Fibroblast of mammary gland (primary cell): ENCODE data around the gene PRDM11.
A peak's percentile ranks its signal among the peaks of the same experiment; 100 is the strongest.
"Not testable (repeated sequence)": the region's sequence is repeated elsewhere in the genome, so short reads cannot be mapped to it uniquely, and the experiment has no call there.

Experiments used
- DNase-seq: peaks from one replicate; pipeline ENCODE4 v3.0.0-alpha.2; 2010; ENCODE audit warnings: low read depth
- H3K4me3 ChIP-seq: 2 replicates; pipeline ENCODE4 v1.5.1; 2011; ENCODE audit warnings: low read depth, mild to moderate bottlenecking, low read length, moderate library complexity; ENCODE audit not compliant: control insufficient read depth
- TF ChIP-seq, protein P1 (sequence below): conservative IDR thresholded peaks from 2 replicates; pipeline ENCODE4 v1.5.1; 2011; ENCODE audit warnings: low read depth, low read length, inconsistent platforms; ENCODE audit not compliant: control insufficient read depth, insufficient read depth

PRDM11 gene

GRCh38 chr11:45108070-45109064 lies 38.1 kb upstream of the PRDM11 start:
- no peak for DNase-seq
- no peak overlapping the region for H3K4me3 ChIP-seq
- TF ChIP-seq, protein P1, sequence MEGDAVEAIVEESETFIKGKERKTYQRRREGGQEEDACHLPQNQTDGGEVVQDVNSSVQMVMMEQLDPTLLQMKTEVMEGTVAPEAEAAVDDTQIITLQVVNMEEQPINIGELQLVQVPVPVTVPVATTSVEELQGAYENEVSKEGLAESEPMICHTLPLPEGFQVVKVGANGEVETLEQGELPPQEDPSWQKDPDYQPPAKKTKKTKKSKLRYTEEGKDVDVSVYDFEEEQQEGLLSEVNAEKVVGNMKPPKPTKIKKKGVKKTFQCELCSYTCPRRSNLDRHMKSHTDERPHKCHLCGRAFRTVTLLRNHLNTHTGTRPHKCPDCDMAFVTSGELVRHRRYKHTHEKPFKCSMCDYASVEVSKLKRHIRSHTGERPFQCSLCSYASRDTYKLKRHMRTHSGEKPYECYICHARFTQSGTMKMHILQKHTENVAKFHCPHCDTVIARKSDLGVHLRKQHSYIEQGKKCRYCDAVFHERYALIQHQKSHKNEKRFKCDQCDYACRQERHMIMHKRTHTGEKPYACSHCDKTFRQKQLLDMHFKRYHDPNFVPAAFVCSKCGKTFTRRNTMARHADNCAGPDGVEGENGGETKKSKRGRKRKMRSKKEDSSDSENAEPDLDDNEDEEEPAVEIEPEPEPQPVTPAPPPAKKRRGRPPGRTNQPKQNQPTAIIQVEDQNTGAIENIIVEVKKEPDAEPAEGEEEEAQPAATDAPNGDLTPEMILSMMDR = no peak

- no peak for DNase-seq
- no peak overlapping the region for H3K4me3 ChIP-seq
- TF ChIP-seq, protein P1 = no peak
Observed at GRCh38 chr11:45109400-45109799, 37.0 kb upstream of the PRDM11 start.

DNA sequence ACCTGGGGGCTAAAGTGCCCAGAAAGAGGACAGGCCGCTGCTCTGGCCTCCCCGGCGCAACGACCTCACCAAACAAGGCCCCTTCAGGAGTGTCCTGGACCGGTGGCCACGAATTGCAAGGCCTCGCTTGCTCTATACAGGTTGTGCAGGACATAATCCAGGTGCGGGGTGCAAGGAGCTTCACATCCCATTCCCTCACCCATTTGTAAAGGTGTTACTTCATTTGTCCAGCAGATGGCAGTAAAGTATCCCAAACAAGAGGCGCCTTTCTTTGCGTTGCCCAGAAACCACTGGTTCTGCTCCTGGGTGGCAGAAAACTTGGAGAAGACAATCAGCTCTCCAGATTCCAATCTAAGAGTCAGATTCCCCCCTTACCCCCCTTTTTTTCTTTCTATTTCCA lies 35.9 kb upstream of the PRDM11 start:
- H3K4me3 ChIP-seq = no peak overlapping the region
- peak; percentile 72 for DNase-seq
- TF ChIP-seq, protein P1 = peak; percentile 78

DNA sequence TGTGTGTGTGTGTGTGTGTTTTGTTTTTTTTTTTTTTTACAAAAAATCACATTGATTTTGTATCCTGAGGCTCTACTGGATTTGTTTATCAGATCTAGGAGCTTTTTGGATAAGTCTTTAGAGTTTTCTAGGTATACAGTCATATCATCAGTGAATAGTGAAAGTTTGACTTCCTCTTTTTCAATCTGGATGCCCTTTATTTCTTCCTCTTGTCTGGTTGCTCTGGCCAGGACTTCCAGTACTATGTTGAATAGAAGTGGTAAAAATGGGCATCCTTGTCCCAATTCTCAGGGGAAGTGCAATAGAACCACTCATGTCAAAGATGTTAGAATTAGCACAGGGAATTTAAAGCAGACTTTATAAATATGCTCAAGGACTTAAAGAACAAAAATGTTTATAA lies 32.6 kb upstream of the PRDM11 start:
- TF ChIP-seq, protein P1 = no peak
- no peak overlapping the region for H3K4me3 ChIP-seq
- no peak for DNase-seq

GRCh38 chr11:45127836-45128235 lies 18.6 kb upstream of the PRDM11 start:
- not testable (repeated sequence) for DNase-seq, H3K4me3 ChIP-seq

DNA sequence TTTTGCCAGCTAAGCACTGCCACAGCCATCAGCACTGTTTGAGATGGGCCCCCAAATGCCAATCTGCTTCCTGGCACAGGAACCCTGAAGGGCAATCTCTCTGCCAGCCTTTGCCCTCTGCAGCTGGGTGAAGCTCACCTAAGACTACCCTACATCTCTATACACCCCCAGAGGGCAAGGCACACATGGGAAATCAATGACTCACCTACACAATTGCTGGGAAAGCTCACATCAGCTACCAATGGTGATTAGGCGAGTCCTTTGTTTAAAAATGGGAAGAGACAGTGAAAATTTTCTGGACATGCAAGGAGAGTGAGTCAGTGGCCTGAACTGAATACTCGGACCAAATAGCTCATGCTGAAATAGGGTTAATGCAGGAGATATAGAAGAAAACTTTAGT lies 12.6 kb upstream of the PRDM11 start:
- no peak for DNase-seq
- TF ChIP-seq, protein P1 = no peak
- H3K4me3 ChIP-seq = no peak overlapping the region

GRCh38 chr11:45141171-45141570 lies 5.3 kb upstream of the PRDM11 start:
- TF ChIP-seq, protein P1 = no peak
- no peak for DNase-seq
- H3K4me3 ChIP-seq = no peak overlapping the region
